Germinal center (tissue), 1 donor: ENCODE data around the gene IL36A.
A peak's percentile ranks its signal among the peaks of the same experiment; 100 is the strongest.

Source experiments
- DNase-seq: peaks from one replicate; pipeline ENCODE4 v3.0.0; 2012; ENCODE audit warnings: mixed read lengths, low spot score

The IL36A gene

GRCh38 chr2:113005030-113005509 is at the start of gene IL36A:
IL36A (plus strand) TSS chr2:113005459; CDS start chr2:113005872, 413 bp downstream.
- no peak for DNase-seq

GRCh38 chr2:112957511-112957910 is 47.7 kb upstream of the IL36A start:
- no peak for DNase-seq

- DNase-seq = peak; percentile 57
These were observed 46.7 kb upstream of the IL36A start for GRCh38 chr2:112958428-112959108.

- DNase-seq = no peak
These were observed 46.0 kb upstream of the IL36A start for GRCh38 chr2:112959109-112959812.

- no peak for DNase-seq
These were observed 44.9 kb upstream of the IL36A start for GRCh38 chr2:112960230-112960825.

GRCh38 chr2:112962308-112963175 is 42.7 kb upstream of the IL36A start:
- DNase-seq = no peak

- no peak for DNase-seq
These were observed 38.2 kb upstream of the IL36A start for GRCh38 chr2:112967023-112967422.

- no peak for DNase-seq
These were observed 32.7 kb upstream of the IL36A start for GRCh38 chr2:112972423-112973086.

- DNase-seq = no peak
These were observed 32.1 kb upstream of the IL36A start for GRCh38 chr2:112973156-112973555.

GRCh38 chr2:112977559-112978056 is 27.7 kb upstream of the IL36A start, which contains the start of gene IL36G:
IL36G (plus strand) TSS chr2:112978006; CDS start chr2:112978639, 633 bp downstream.
- DNase-seq = no peak

- DNase-seq = no peak
These were observed 25.5 kb upstream of the IL36A start for GRCh38 chr2:112979731-112980130.

GRCh38 chr2:112980537-112980936 is 24.7 kb upstream of the IL36A start:
- no peak for DNase-seq

GRCh38 chr2:112985090-112985489 is 20.2 kb upstream of the IL36A start:
- no peak for DNase-seq

- DNase-seq = no peak
These were observed 15.6 kb upstream of the IL36A start for GRCh38 chr2:112989611-112990010.

- DNase-seq = no peak
These were observed 11.4 kb upstream of the IL36A start for GRCh38 chr2:112993831-112994230.

GRCh38 chr2:112994648-112995047 is 10.6 kb upstream of the IL36A start:
- no peak for DNase-seq

- no peak for DNase-seq
These were observed 9.8 kb upstream of the IL36A start for GRCh38 chr2:112995346-112995920.

- DNase-seq = no peak
These were observed 8.6 kb upstream of the IL36A start for GRCh38 chr2:112996635-112997034.

- no peak for DNase-seq
These were observed 8.1 kb upstream of the IL36A start for GRCh38 chr2:112997151-112997550.

- DNase-seq = no peak
These were observed 4.8 kb upstream of the IL36A start for GRCh38 chr2:113000436-113000835.

- no peak for DNase-seq
These were observed 2.6 kb upstream of the IL36A start for GRCh38 chr2:113002677-113003076.
